Chondrocyte (in vitro differentiated cells): ENCODE results near the gene BLACAT1. TPM values are rescaled to one million over a fixed set of nuclear protein-coding genes. Genes with fewer than 3 reads are reported as not detected.
"Not testable (repeated sequence)": the region's sequence is repeated elsewhere in the genome, so short reads cannot be mapped to it uniquely, and the experiment has no call there.

Experiments
- DNase-seq: peaks from one replicate; pipeline ENCODE4 v3.0.0; 2021; ENCODE audit warnings: mixed read lengths, low spot score
- H3K27ac Mint-ChIP-seq: one replicate; pipeline ENCODE4 v1.8.0; 2021; ENCODE audit warnings: mild to moderate bottlenecking, moderate library complexity, mixed read lengths; ENCODE audit not compliant: unreplicated experiment
- H3K27me3 Mint-ChIP-seq: 2 replicates; pipeline ENCODE4 v1.8.0; 2021; ENCODE audit warnings: low read depth, mixed read lengths
- H3K36me3 Mint-ChIP-seq: 2 replicates; pipeline ENCODE4 v1.8.0; 2021; ENCODE audit warnings: low read depth, mixed read lengths
- H3K4me1 Mint-ChIP-seq: 2 replicates; pipeline ENCODE4 v1.8.0; 2021; ENCODE audit warnings: low read depth, mild to moderate bottlenecking, mixed read lengths
- H3K4me3 Mint-ChIP-seq: one replicate; pipeline ENCODE4 v1.8.0; 2021; ENCODE audit warnings: mild to moderate bottlenecking, moderate library complexity, mixed read lengths; ENCODE audit not compliant: unreplicated experiment
- H3K9me3 Mint-ChIP-seq: 2 replicates; pipeline ENCODE4 v1.8.0; 2021; ENCODE audit warnings: low read depth, mixed read lengths
- total RNA-seq: library from RNA; stranded (reverse); gene quantifications from 3 replicates; pipeline ENCODE4 v1.2.1, GENCODE V29; 2021
- TF ChIP-seq, protein P1 (sequence below): fragments of 200-600 bp; sonication (generic); IDR thresholded peaks from 2 replicates; pipeline ENCODE4 v1.5.0; 2021; ENCODE audit warnings: antibody characterized with exemption, mild to moderate bottlenecking, moderate library complexity

The BLACAT1 gene
- total RNA-seq, 1 donor from 2014 or later, result not detected

DNA sequence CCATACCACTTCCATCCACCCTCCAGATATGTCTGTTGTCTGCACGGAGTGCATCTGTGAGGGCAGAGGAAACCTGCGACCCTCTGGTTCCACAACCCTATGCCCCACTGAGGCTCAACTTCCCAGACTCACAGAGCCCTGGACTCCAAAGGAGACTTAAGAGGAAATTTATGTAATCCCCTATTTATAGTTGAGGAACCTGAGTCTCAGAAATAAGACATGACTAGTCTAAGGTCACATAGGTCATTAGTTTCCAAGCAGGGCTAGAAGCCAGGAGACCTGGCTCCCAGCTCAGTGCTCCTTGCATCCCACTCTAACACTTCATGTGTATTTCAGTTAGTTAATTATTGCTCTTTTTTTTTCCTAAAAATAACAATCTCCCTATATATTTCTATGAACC is 18.3 kb downstream of the BLACAT1 start:
- TF ChIP-seq, protein P1, sequence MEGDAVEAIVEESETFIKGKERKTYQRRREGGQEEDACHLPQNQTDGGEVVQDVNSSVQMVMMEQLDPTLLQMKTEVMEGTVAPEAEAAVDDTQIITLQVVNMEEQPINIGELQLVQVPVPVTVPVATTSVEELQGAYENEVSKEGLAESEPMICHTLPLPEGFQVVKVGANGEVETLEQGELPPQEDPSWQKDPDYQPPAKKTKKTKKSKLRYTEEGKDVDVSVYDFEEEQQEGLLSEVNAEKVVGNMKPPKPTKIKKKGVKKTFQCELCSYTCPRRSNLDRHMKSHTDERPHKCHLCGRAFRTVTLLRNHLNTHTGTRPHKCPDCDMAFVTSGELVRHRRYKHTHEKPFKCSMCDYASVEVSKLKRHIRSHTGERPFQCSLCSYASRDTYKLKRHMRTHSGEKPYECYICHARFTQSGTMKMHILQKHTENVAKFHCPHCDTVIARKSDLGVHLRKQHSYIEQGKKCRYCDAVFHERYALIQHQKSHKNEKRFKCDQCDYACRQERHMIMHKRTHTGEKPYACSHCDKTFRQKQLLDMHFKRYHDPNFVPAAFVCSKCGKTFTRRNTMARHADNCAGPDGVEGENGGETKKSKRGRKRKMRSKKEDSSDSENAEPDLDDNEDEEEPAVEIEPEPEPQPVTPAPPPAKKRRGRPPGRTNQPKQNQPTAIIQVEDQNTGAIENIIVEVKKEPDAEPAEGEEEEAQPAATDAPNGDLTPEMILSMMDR, result no peak
- DNase-seq, result no peak
- Mint-ChIP-seq H3K9me3 (no peaks in the 10 kb centered on the region), H3K36me3 (no peaks in the 10 kb centered on the region), H3K4me1 (peaks cover 12% of the 10 kb centered on the region), H3K27ac (no peak overlapping the region), H3K27me3 (peaks cover 36% of the 10 kb centered on the region), H3K4me3 (no peak overlapping the region)

DNA sequence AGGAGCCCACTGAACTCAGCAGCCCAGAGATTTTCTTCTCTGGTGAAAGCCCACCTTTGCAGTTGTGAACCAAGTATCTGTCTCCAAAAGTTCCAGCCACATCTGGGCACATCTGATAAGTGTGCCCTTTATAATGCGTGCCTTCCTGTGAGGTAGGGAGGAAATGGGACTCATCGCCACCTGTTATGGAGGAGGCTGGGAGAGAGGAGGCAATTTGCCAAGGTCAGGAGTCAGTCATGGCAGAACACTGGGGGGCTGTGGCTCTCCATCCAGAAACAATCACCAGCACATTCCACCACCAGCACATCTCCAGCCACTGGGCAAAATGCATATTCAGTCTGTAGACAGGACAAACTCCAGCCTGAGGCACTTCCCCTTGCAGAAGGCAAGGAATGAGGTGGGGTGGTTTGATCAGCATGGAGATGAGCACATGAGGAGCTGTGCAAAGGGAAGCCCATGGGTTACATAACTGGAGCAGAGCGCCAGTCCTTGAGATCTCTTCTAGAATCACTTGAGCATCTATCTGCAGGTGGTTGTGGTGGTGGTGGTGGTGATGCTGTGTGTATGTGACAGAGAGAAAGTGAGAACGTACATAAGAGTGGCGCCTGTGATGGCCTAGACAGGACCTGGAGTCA is 19.0 kb downstream of the BLACAT1 start:
- no peaks in the 10 kb centered on the region for H3K9me3 Mint-ChIP-seq
- H3K4me3 Mint-ChIP-seq, result no peak overlapping the region
- TF ChIP-seq, protein P1, result no peak
- no peaks in the 10 kb centered on the region for H3K36me3 Mint-ChIP-seq
- no peak overlapping the region for H3K27ac Mint-ChIP-seq
- peaks cover 41% of the 10 kb centered on the region for H3K27me3 Mint-ChIP-seq
- H3K4me1 Mint-ChIP-seq, result peaks cover 12% of the 10 kb centered on the region
- no peak for DNase-seq

DNA sequence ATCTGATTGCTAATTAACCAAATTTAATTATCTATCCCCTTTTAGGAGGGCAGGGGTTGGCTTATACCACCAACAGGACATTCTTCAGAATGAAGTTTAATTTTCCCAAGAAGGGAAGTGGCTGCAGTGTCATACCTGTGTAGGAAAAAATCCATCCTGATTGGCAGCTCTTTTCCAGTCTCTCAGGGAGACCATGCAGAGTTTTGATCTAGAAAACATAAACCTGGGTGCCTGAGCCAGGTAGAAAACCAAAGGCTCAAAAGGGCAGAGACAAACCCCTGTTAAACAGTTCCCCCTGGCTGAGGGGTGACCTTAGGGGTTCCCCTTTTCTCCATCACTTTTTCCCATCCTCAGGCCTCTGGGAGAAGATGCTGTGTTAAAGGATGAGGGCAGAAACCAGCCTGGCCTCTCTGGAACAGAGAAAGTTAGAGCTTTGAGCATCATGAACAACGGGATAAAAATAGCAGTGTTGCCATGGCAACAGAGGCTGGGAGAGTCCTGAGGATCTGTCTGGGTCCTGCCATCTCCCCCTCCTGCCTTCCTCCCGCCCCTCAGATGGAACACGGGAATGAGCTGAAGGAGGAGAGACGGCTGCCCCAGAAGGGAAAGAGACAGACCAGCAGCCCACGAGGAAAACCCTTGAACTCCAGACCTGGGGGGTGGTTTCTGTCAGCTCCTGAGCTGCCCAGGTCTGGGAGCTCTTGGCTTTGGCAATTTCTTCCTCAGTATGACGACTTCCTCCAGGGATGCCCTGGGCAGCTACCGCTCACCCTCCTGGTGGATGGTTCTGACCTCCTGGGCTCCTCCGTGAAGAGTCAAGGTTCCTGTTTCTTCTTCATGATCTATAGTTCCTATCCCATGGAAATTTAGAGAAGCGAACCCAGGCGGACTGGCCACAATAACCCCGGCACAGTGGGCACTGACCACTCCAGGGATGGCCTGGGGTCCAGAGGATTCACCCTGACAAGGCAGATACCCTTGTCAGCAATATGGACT is 20.0 kb downstream of the BLACAT1 start:
- DNase-seq, result no peak
- Mint-ChIP-seq H3K9me3 (no peaks in the 10 kb centered on the region), H3K4me3 (no peak overlapping the region), H3K27ac (no peak overlapping the region), H3K27me3 (peaks cover 36% of the 10 kb centered on the region), H3K36me3 (no peaks in the 10 kb centered on the region), H3K4me1 (peaks cover 15% of the 10 kb centered on the region)
- TF ChIP-seq, protein P1, result no peak

DNA sequence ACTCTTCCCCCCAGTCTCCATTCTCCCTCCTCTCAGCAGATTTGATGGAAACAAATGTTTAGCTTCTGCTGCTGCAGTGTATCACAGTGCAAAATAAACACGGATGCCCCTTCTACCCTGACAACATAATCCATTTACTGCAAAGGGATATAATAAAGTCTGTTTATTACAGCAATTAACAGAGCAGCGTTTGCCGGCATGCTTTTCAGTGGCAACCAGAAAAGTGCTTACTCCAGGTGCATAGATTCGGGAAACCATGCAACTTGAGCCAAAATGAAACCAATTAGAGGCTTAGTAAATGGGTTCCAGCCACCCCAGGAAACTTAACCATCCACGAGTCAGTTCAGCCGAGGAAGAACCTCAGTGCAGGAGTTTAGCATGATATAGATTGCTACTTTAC is 21.1 kb downstream of the BLACAT1 start:
- Mint-ChIP-seq H3K27me3 (peaks cover 32% of the 10 kb centered on the region), H3K4me3 (no peak overlapping the region), H3K9me3 (no peaks in the 10 kb centered on the region), H3K36me3 (no peaks in the 10 kb centered on the region), H3K27ac (no peak overlapping the region), H3K4me1 (peaks cover 22% of the 10 kb centered on the region)
- no peak for DNase-seq
- TF ChIP-seq, protein P1, result no peak

DNA sequence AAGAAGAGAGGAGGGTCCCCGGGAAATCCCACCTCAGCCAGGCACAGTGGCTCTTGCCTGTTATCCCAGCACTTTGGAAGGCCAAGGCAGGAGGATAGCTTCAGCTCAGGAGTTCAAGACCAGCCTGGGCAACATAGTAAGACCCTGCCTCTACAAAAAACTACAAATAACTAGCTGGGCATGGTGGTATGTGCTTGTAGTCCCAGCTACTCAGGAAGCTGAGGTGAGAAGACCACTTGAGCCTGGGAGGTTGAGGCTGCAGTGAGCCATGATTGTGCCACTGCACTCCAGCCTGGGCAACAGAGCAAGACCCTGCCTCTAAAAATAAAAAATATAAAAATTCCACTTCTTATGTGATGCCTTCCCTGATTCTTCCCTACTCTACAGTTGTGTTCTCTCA is 23.2 kb downstream of the BLACAT1 start:
- H3K36me3 Mint-ChIP-seq, H3K27ac Mint-ChIP-seq, H3K9me3 Mint-ChIP-seq, H3K4me3 Mint-ChIP-seq, DNase-seq: not testable (repeated sequence)
- Mint-ChIP-seq H3K27me3 (peaks cover 31% of the 10 kb centered on the region), H3K4me1 (peaks cover 10% of the 10 kb centered on the region)
